HEK293 (cell line): ENCODE data around the gene AJUBA.
A peak's percentile ranks its signal among the peaks of the same experiment; 100 is the strongest.

ENCODE experiments used
- AEBP2 ChIP-seq: fragments of 450-650 bp; formaldehyde crosslinking; IDR thresholded peaks from 2 replicates; pipeline ENCODE4 v1.5.1; 2016; ENCODE audit warnings: missing biosample characterization, missing genetic modification characterization, borderline replicate concordance
- BCL11B ChIP-seq: fragments of 450-650 bp; formaldehyde crosslinking; IDR thresholded peaks from 2 replicates; pipeline ENCODE4 v1.5.1; 2016; ENCODE audit warnings: low read depth, missing biosample characterization, missing genetic modification characterization
- GFI1B ChIP-seq: fragments of 450-650 bp; formaldehyde crosslinking; IDR thresholded peaks from 2 replicates; pipeline ENCODE4 v1.5.1; 2016; ENCODE audit warnings: missing biosample characterization, missing genetic modification characterization
- OSR2 ChIP-seq: fragments of 450-650 bp; formaldehyde crosslinking; IDR thresholded peaks from 2 replicates; pipeline ENCODE4 v1.5.1; 2016; ENCODE audit warnings: missing biosample characterization, missing genetic modification characterization
- SETDB1 ChIP-seq: IDR thresholded peaks from one replicate; pipeline ENCODE4 v1.6.1; 2017; ENCODE audit warnings: mild to moderate bottlenecking, low read length, moderate library complexity, mixed read lengths; ENCODE audit not compliant: insufficient read length
- ZBTB44 ChIP-seq: fragments of 450-650 bp; IDR thresholded peaks from 2 replicates; pipeline ENCODE4 v1.5.1; 2018; ENCODE audit warnings: missing biosample characterization, mild to moderate bottlenecking, missing genetic modification characterization
- ZBTB8A ChIP-seq: fragments of 450-650 bp; formaldehyde crosslinking; IDR thresholded peaks from 2 replicates; pipeline ENCODE4 v1.5.1; 2016; ENCODE audit warnings: missing biosample characterization, missing genetic modification characterization
- ZNF114 ChIP-seq: fragments of 450-650 bp; formaldehyde crosslinking; IDR thresholded peaks from 2 replicates; pipeline ENCODE4 v1.5.0; 2017; ENCODE audit warnings: missing biosample characterization, missing genetic modification characterization
- ZNF133 ChIP-seq: fragments of 450-650 bp; formaldehyde crosslinking; IDR thresholded peaks from 2 replicates; pipeline ENCODE4 v1.5.1; 2016; ENCODE audit warnings: missing biosample characterization, missing genetic modification characterization
- ZNF174 ChIP-seq: fragments of 450-650 bp; formaldehyde crosslinking; IDR thresholded peaks from 2 replicates; pipeline ENCODE4 v1.5.0; 2017; ENCODE audit warnings: missing biosample characterization, mild to moderate bottlenecking, missing genetic modification characterization
- ZNF18 ChIP-seq: fragments of 450-650 bp; formaldehyde crosslinking; IDR thresholded peaks from 2 replicates; pipeline ENCODE4 v1.5.1; 2016; ENCODE audit warnings: missing biosample characterization, missing genetic modification characterization
- ZNF214 ChIP-seq: fragments of 450-650 bp; formaldehyde crosslinking; IDR thresholded peaks from 2 replicates; pipeline ENCODE4 v1.5.1; 2017; ENCODE audit warnings: missing biosample characterization, mild to moderate bottlenecking, missing genetic modification characterization, borderline replicate concordance
- ZNF266 ChIP-seq: fragments of 450-650 bp; formaldehyde crosslinking; IDR thresholded peaks from 2 replicates; pipeline ENCODE4 v1.5.1; 2016; ENCODE audit warnings: missing biosample characterization, missing genetic modification characterization, low read depth
- ZNF324 ChIP-seq: fragments of 450-650 bp; formaldehyde crosslinking; IDR thresholded peaks from 2 replicates; pipeline ENCODE4 v1.5.1; 2016; ENCODE audit warnings: missing biosample characterization, missing genetic modification characterization
- ZNF37A ChIP-seq: fragments of 450-650 bp; IDR thresholded peaks from 2 replicates; pipeline ENCODE4 v1.5.1; 2018; ENCODE audit warnings: missing biosample characterization, missing genetic modification characterization
- ZNF394 ChIP-seq: fragments of 450-650 bp; formaldehyde crosslinking; IDR thresholded peaks from 2 replicates; pipeline ENCODE4 v1.5.1; 2016; ENCODE audit warnings: missing biosample characterization, missing genetic modification characterization, mild to moderate bottlenecking, moderate library complexity, borderline replicate concordance
- ZNF398 ChIP-seq: fragments of 450-650 bp; formaldehyde crosslinking; IDR thresholded peaks from 2 replicates; pipeline ENCODE4 v1.5.1; 2017; ENCODE audit warnings: missing biosample characterization, missing genetic modification characterization
- ZNF423 ChIP-seq: fragments of 450-650 bp; formaldehyde crosslinking; IDR thresholded peaks from 2 replicates; pipeline ENCODE4 v1.5.1; 2016; ENCODE audit warnings: missing biosample characterization, missing genetic modification characterization
- ZNF529 ChIP-seq: fragments of 450-650 bp; formaldehyde crosslinking; IDR thresholded peaks from 2 replicates; pipeline ENCODE4 v1.5.1; 2017; ENCODE audit warnings: missing genetic modification characterization, missing biosample characterization; ENCODE audit not compliant: insufficient replicate concordance
- ZNF548 ChIP-seq: fragments of 450-650 bp; formaldehyde crosslinking; IDR thresholded peaks from 2 replicates; pipeline ENCODE4 v1.5.1; 2016; ENCODE audit warnings: missing biosample characterization, missing genetic modification characterization
- ZNF549 ChIP-seq: fragments of 450-650 bp; IDR thresholded peaks from 2 replicates; pipeline ENCODE4 v1.5.1; 2018; ENCODE audit warnings: missing biosample characterization, missing genetic modification characterization, mild to moderate bottlenecking, inconsistent platforms, moderate library complexity
- ZNF785 ChIP-seq: fragments of 450-650 bp; formaldehyde crosslinking; IDR thresholded peaks from 2 replicates; pipeline ENCODE4 v1.5.1; 2016; ENCODE audit warnings: missing biosample characterization, missing genetic modification characterization
- ZSCAN23 ChIP-seq: fragments of 450-650 bp; formaldehyde crosslinking; IDR thresholded peaks from 2 replicates; pipeline ENCODE4 v1.5.1; 2016; ENCODE audit warnings: missing biosample characterization, missing genetic modification characterization
- ZSCAN5A ChIP-seq: fragments of 450-650 bp; formaldehyde crosslinking; IDR thresholded peaks from 2 replicates; pipeline ENCODE4 v1.5.1; 2016; ENCODE audit warnings: missing biosample characterization, missing genetic modification characterization
- TF ChIP-seq, protein P1 (sequence below): fragments of 450-650 bp; formaldehyde crosslinking; IDR thresholded peaks from 2 replicates; pipeline ENCODE4 v1.5.1; 2016; ENCODE audit warnings: missing biosample characterization, missing genetic modification characterization

The AJUBA gene

DNA sequence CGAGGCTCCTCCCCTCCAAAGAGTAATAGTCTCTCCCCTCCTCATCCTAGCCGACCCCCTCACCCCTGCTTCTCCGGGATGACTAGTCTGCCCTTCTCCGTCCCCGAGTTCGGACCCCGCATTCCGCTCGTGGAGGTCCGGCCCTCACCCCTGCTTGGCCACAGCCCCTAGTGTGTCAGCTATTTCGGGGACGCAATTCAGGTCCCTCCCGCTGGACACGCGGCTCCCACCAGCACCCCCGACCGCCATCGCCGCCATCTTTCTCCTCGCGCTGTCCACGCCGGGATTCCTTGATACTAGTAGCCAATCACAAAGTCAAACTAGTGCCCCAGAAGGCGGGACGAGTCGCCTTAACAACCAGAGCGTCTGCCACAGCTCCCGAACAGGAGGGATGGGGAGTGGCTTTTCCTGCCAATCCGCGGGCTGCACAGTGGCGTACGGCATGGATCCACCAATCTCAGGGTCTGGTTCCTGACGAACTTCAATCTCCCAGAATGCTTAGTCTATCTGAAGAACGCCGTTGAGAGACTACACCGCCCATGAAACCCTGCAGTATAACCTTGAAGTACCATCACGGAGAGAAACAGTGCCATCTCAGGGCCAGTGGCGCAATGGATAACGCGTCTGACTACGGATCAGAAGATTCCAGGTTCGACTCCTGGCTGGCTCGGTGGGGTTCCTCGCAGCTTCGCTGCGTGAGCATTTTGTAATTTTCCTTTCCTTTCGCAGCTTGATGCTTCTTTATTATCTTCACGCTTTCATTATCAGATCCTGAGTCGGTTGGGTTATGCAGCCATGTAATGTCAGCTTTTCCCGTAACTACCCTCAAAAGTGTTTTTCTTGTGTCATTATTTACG is 53.0 kb downstream of the AJUBA start, which contains the start of gene PRMT5 (continued):
- TF ChIP-seq ZNF214 (tag by site-specific recombination) = no peak
- TF ChIP-seq ZNF785 (tag by site-specific recombination) = 0 out of 2 replicates have a peak, but pooled peaks have one; percentile 24
- no peak for TF ChIP-seq ZNF18 (tag by site-specific recombination)
- no peak for TF ChIP-seq OSR2
- TF ChIP-seq GFI1B (tag by site-specific recombination) = 0 out of 2 replicates have a peak, but pooled peaks have one; percentile 11
- 0 out of 2 replicates have a peak, but pooled peaks have one; percentile 16 for TF ChIP-seq ZSCAN23 (tag by site-specific recombination)
- no peak for TF ChIP-seq BCL11B (tag by site-specific recombination)
- TF ChIP-seq, protein P1, sequence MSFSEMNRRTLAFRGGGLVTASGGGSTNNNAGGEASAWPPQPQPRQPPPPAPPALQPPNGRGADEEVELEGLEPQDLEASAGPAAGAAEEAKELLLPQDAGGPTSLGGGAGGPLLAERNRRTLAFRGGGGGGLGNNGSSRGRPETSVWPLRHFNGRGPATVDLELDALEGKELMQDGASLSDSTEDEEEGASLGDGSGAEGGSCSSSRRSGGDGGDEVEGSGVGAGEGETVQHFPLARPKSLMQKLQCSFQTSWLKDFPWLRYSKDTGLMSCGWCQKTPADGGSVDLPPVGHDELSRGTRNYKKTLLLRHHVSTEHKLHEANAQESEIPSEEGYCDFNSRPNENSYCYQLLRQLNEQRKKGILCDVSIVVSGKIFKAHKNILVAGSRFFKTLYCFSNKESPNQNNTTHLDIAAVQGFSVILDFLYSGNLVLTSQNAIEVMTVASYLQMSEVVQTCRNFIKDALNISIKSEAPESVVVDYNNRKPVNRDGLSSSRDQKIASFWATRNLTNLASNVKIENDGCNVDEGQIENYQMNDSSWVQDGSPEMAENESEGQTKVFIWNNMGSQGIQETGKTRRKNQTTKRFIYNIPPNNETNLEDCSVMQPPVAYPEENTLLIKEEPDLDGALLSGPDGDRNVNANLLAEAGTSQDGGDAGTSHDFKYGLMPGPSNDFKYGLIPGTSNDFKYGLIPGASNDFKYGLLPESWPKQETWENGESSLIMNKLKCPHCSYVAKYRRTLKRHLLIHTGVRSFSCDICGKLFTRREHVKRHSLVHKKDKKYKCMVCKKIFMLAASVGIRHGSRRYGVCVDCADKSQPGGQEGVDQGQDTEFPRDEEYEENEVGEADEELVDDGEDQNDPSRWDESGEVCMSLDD (tag by site-specific recombination) = peak; percentile 86
- TF ChIP-seq ZNF394 = peak; percentile 36; the same call in 1 of the 2 replicates
- TF ChIP-seq ZNF423 (tag by site-specific recombination) = no peak; the same call in none of the 2 replicates
- peak; percentile 25 for TF ChIP-seq ZBTB8A (tag by site-specific recombination)
- no peak for TF ChIP-seq ZNF37A (tag by site-specific recombination)
- TF ChIP-seq ZNF398 (tag by site-specific recombination) = no peak; the same call in 1 of the 2 replicates
- TF ChIP-seq SETDB1 = no peak
- TF ChIP-seq ZSCAN5A (tag by site-specific recombination) = 0 out of 2 replicates have a peak, but pooled peaks have one; percentile 51
- no peak for TF ChIP-seq ZNF114
- no peak for TF ChIP-seq ZNF549
- TF ChIP-seq ZNF133 (tag by site-specific recombination) = no peak
- no peak for TF ChIP-seq ZNF266 (tag by site-specific recombination)
- no peak for TF ChIP-seq ZNF174 (tag by site-specific recombination)
- TF ChIP-seq ZNF548 (tag by site-specific recombination) = no peak
- TF ChIP-seq ZNF324 (tag by site-specific recombination) = peak; percentile 83; the same call in 1 of the 2 replicates
- TF ChIP-seq ZBTB44 (tag by site-specific recombination) = no peak; the same call in 1 of the 2 replicates
- no peak for TF ChIP-seq ZNF529 (tag by site-specific recombination)
- no peak for TF ChIP-seq AEBP2 (tag by site-specific recombination)
